GM23248 (cell line): ENCODE results near the gene BAZ2B.

ENCODE experiments used
- EZH2 ChIP-seq: fragments of 200-600 bp; sonication (generic); IDR thresholded peaks from 2 replicates; pipeline ENCODE4 v1.6.1; 2018; ENCODE audit warnings: antibody characterized with exemption, mild to moderate bottlenecking; ENCODE audit not compliant: insufficient read depth, poor library complexity, severe bottlenecking
- EZH2phosphoT487 ChIP-seq: fragments of 200-600 bp; sonication (generic); IDR thresholded peaks from 2 replicates; pipeline ENCODE4 v1.6.1; 2018; ENCODE audit warnings: antibody characterized with exemption, moderate library complexity, mild to moderate bottlenecking, low read depth; ENCODE audit not compliant: insufficient read depth

DNA sequence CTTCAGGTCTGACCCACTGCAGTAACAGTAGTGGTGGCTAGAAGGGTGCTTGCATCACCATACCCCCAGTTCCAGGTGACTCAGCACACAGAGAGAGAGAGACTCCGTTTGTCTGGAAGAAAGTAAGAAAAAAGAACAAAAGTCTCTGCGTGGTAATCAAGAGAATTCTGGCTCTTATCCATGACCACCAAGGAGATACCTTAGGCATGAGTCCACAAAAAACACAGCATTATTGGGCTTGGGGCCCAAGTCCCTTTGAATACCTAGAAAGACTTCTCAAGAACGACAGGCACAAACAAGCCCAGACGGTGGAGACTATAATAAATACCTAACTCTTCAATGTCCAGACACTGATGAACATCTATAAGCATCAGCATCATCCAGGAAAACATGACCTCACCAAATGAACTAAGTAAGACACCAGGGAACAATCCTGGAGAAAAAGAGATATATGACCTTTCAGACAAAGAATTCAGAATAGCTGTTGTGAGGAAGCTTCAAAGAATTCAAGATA, 21.7 kb upstream of the BAZ2B start:
- no peak for TF ChIP-seq EZH2
- TF ChIP-seq EZH2phosphoT487 = no peak
